ENCODE results near the gene MLPH. TPM values are rescaled to one million over a fixed set of nuclear protein-coding genes. Genes with fewer than 3 reads are reported as not detected.
A peak's percentile ranks its signal among the peaks of the same experiment; 100 is the strongest.

The MLPH gene
- total RNA-seq, 1 donor from 2014 or later = 34.6 TPM

- TF ChIP-seq CTCF (IDR thresholded peaks at IDR 0.05) (no peak), POLR2A (IDR thresholded peaks at IDR 0.05) (no peak), POLR2AphosphoS5 (IDR thresholded peaks at IDR 0.05; ENCODE audit: insufficient read depth in 1 of 2, low read depth in 1 of 2) (no peak)
- Histone ChIP-seq H3K27ac (peak overlapping the region; percentile 92), H3K36me3 (no peaks in the 10 kb centered on the region), H3K4me1 (peaks cover 36% of the 10 kb centered on the region), H3K27me3 (no peaks in the 10 kb centered on the region), H3K4me3 (no peak overlapping the region), H3K9me3 (no peaks in the 10 kb centered on the region)
- intact Hi-C loops (cut with DNase I) = no loop called here
- no peak for DNase-seq (ENCODE audit: extremely low spot score in 2 of 2)
Measured at GRCh38 chr2:237448626-237449025, 38.4 kb upstream of the MLPH start.

- no peaks in the 10 kb centered on the region for H3K9me3 ChIP-seq
- intact Hi-C loops (cut with DNase I) = no loop called here
- peak overlapping the region; percentile 92 for H3K27ac ChIP-seq
- H3K27me3 ChIP-seq = no peaks in the 10 kb centered on the region
- no peak for DNase-seq (ENCODE audit: extremely low spot score in 2 of 2)
- peaks cover 36% of the 10 kb centered on the region for H3K4me1 ChIP-seq
- no peak overlapping the region for H3K4me3 ChIP-seq
- H3K36me3 ChIP-seq = no peaks in the 10 kb centered on the region
- TF ChIP-seq POLR2A (IDR thresholded peaks at IDR 0.05) = no peak
- peak; percentile 12 to 81 for TF ChIP-seq POLR2AphosphoS5 (IDR thresholded peaks at IDR 0.05; ENCODE audit: insufficient read depth in 1 of 2, low read depth in 1 of 2)
Measured at GRCh38 chr2:237449193-237449881, 37.7 kb upstream of the MLPH start.

- Histone ChIP-seq H3K27me3 (no peaks in the 10 kb centered on the region), H3K4me3 (no peak overlapping the region), H3K27ac (peak overlapping the region; percentile 92), H3K9me3 (no peaks in the 10 kb centered on the region), H3K36me3 (no peaks in the 10 kb centered on the region), H3K4me1 (peaks cover 36% of the 10 kb centered on the region)
- intact Hi-C loops (cut with DNase I) = no loop called here
- TF ChIP-seq POLR2AphosphoS5 (IDR thresholded peaks at IDR 0.05; ENCODE audit: insufficient read depth in 1 of 2, low read depth in 1 of 2) (no peak), CTCF (IDR thresholded peaks at IDR 0.05) (no peak), POLR2A (IDR thresholded peaks at IDR 0.05) (no peak)
- no peak for DNase-seq (ENCODE audit: extremely low spot score in 2 of 2)
Measured at GRCh38 chr2:237450108-237450507, 36.9 kb upstream of the MLPH start.

GRCh38 chr2:237450583-237450982 is 36.5 kb upstream of the MLPH start:
- no peaks in the 10 kb centered on the region for H3K36me3 ChIP-seq
- no peak for TF ChIP-seq CTCF (IDR thresholded peaks at IDR 0.05)
- TF ChIP-seq POLR2A (IDR thresholded peaks at IDR 0.05) = no peak
- no peak for TF ChIP-seq POLR2AphosphoS5 (IDR thresholded peaks at IDR 0.05; ENCODE audit: insufficient read depth in 1 of 2, low read depth in 1 of 2)
- no peaks in the 10 kb centered on the region for H3K9me3 ChIP-seq
- H3K27ac ChIP-seq = peak overlapping the region; percentile 92
- intact Hi-C loops (cut with DNase I) = no loop called here
- H3K4me3 ChIP-seq = no peak overlapping the region
- H3K27me3 ChIP-seq = no peaks in the 10 kb centered on the region
- no peak for DNase-seq (ENCODE audit: extremely low spot score in 2 of 2)
- peaks cover 36% of the 10 kb centered on the region for H3K4me1 ChIP-seq

GRCh38 chr2:237451643-237452469 is 35.2 kb upstream of the MLPH start:
- Histone ChIP-seq H3K27ac (peak overlapping the region; percentile 92), H3K4me1 (peaks cover 36% of the 10 kb centered on the region), H3K4me3 (no peak overlapping the region), H3K9me3 (no peaks in the 10 kb centered on the region), H3K27me3 (no peaks in the 10 kb centered on the region), H3K36me3 (no peaks in the 10 kb centered on the region)
- intact Hi-C loops (cut with DNase I) = no loop called here
- peak in 1 of 3 experiments; percentile 30 for TF ChIP-seq CTCF (IDR thresholded peaks at IDR 0.05)
- peak in 1 of 2 donors; percentile 25 for TF ChIP-seq POLR2AphosphoS5 (IDR thresholded peaks at IDR 0.05; ENCODE audit: insufficient read depth in 1 of 2, low read depth in 1 of 2)
- no peak for TF ChIP-seq POLR2A (IDR thresholded peaks at IDR 0.05)
- no peak for DNase-seq (ENCODE audit: extremely low spot score in 2 of 2)
